ENCODE data around the gene RYR2.

RYR2 gene

DNA sequence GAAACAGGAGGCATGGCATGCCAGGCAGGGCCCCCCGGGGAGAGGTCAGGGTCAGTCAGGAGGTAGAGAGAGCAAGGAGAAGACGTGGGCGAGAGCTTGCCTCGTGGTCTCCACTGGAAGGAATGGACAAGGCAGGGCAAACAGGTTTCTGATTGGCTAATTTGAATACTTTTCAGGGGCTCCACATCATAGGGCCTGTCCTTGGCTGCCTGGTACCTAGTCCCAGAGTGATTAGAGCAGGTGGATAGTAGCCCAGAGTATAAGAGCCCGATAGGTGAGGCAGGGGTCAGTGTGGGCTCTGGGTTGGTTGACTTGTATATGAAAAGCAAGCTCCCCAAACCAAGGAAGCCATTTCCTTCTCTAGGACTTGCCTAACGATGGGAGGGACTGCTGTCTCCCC, 670.1 kb downstream of the RYR2 start:
- no peaks in the 10 kb centered on the region for H3K36me3 ChIP-seq (ENCODE audit: low read depth)
- TF ChIP-seq, protein P1, sequence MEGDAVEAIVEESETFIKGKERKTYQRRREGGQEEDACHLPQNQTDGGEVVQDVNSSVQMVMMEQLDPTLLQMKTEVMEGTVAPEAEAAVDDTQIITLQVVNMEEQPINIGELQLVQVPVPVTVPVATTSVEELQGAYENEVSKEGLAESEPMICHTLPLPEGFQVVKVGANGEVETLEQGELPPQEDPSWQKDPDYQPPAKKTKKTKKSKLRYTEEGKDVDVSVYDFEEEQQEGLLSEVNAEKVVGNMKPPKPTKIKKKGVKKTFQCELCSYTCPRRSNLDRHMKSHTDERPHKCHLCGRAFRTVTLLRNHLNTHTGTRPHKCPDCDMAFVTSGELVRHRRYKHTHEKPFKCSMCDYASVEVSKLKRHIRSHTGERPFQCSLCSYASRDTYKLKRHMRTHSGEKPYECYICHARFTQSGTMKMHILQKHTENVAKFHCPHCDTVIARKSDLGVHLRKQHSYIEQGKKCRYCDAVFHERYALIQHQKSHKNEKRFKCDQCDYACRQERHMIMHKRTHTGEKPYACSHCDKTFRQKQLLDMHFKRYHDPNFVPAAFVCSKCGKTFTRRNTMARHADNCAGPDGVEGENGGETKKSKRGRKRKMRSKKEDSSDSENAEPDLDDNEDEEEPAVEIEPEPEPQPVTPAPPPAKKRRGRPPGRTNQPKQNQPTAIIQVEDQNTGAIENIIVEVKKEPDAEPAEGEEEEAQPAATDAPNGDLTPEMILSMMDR (IDR thresholded peaks at IDR 0.05; ENCODE audit: poor library complexity, severe bottlenecking): no peak
- H3K27ac ChIP-seq (ENCODE audit: poor library complexity, severe bottlenecking): no peak overlapping the region

DNA sequence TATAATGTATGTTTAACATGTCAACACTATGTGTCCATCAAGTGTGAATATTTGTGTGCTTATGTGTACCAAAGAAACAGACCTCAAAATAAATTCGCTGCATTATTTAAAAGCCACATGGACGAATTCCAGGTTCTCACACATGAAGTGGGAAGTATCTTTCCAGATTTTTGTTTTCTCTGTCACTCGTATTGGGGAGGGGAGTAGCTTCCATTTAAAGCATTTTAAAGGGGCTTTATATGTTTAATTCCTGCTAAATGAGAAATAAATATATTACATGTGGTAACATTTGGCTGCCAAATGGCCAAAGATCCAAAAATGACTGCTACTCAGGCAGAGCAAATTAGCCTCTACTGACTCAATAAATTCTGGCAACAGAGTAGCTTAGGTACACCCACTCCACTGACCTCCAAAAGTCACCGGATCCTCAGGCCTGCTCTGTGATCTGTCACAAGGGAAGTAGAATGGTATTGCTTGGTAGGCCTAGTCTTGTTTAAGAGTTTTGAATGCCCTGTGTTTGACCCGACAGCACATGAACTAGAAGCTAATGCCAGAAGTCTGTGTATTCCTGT, 670.7 kb downstream of the RYR2 start:
- Histone ChIP-seq H3K27me3 (ENCODE audit: insufficient read depth, poor library complexity, severe bottlenecking) (no peaks in the 10 kb centered on the region), H3K9me3 (ENCODE audit: severe bottlenecking) (no peaks in the 10 kb centered on the region), H3K4me3 (ENCODE audit: severe bottlenecking) (no peak overlapping the region), H3K4me1 (ENCODE audit: insufficient read depth, poor library complexity, severe bottlenecking) (no peaks in the 10 kb centered on the region), H3K36me3 (ENCODE audit: low read depth) (no peaks in the 10 kb centered on the region), H3K27ac (ENCODE audit: poor library complexity, severe bottlenecking) (no peak overlapping the region)
- ATAC-seq (ENCODE audit: low read depth) (no peak), DNase-seq (ENCODE audit: low spot score) (no peak)
- TF ChIP-seq, protein P1 (IDR thresholded peaks at IDR 0.05; ENCODE audit: poor library complexity, severe bottlenecking): no peak

More for the DNA sequence above, 670.1 kb downstream of the RYR2 start:
- ATAC-seq (ENCODE audit: low read depth) (no peak), DNase-seq (ENCODE audit: low spot score) (no peak)
- no peaks in the 10 kb centered on the region for H3K9me3 ChIP-seq (ENCODE audit: severe bottlenecking)
- H3K4me3 ChIP-seq (ENCODE audit: severe bottlenecking): no peak overlapping the region
- no peaks in the 10 kb centered on the region for H3K27me3 ChIP-seq (ENCODE audit: insufficient read depth, poor library complexity, severe bottlenecking)
- H3K4me1 ChIP-seq (ENCODE audit: insufficient read depth, poor library complexity, severe bottlenecking): no peaks in the 10 kb centered on the region

DNA sequence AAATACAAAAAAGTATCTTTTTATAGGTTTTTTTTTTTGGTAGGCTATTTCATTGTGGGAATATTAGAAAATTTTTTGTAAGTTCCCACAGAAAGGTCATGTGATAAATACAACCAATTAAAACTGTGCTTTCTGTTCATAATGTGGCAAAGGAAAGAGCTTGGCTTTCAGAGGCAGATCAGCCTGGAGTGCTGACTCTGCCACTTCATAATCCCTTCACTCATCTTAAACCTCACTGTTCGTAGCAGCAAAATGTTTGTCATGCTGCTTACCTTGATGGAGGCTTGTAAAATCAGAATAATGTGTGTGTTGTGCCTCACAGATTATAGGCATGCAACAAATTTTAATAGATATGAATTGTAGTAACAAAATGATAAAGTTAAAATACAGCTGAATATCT, 671.9 kb downstream of the RYR2 start:
- Histone ChIP-seq H3K4me3 (ENCODE audit: severe bottlenecking) (no peak overlapping the region), H3K9me3 (ENCODE audit: severe bottlenecking) (no peaks in the 10 kb centered on the region), H3K27me3 (ENCODE audit: insufficient read depth, poor library complexity, severe bottlenecking) (no peaks in the 10 kb centered on the region), H3K27ac (ENCODE audit: poor library complexity, severe bottlenecking) (no peak overlapping the region), H3K36me3 (ENCODE audit: low read depth) (no peaks in the 10 kb centered on the region), H3K4me1 (ENCODE audit: insufficient read depth, poor library complexity, severe bottlenecking) (no peaks in the 10 kb centered on the region)
- no peak for ATAC-seq (ENCODE audit: low read depth)
- DNase-seq (ENCODE audit: low spot score): no peak
- TF ChIP-seq, protein P1 (IDR thresholded peaks at IDR 0.05; ENCODE audit: poor library complexity, severe bottlenecking): no peak

DNA sequence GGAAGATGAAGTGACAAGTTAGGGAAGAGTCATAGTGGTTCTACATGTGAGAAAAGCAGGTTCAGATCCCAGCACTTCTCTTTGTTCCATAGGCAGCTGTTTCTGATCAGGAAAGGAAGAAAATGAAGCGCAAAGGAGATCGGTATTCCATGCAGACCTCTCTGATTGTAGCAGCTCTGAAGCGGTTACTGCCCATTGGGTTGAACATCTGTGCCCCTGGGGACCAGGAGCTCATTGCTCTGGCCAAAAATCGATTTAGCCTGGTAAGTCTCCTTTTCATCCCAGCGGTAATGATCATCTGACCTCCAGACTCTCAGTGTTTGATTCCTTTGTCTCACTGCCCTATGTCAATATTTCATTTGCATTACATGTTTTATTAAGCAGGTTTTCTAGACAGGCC, 675.1 kb downstream of the RYR2 start:
- Histone ChIP-seq H3K27ac (ENCODE audit: poor library complexity, severe bottlenecking) (no peak overlapping the region), H3K4me3 (ENCODE audit: severe bottlenecking) (no peak overlapping the region), H3K4me1 (ENCODE audit: insufficient read depth, poor library complexity, severe bottlenecking) (no peaks in the 10 kb centered on the region), H3K9me3 (ENCODE audit: severe bottlenecking) (no peaks in the 10 kb centered on the region), H3K27me3 (ENCODE audit: insufficient read depth, poor library complexity, severe bottlenecking) (no peaks in the 10 kb centered on the region), H3K36me3 (ENCODE audit: low read depth) (no peaks in the 10 kb centered on the region)
- TF ChIP-seq, protein P1 (IDR thresholded peaks at IDR 0.05; ENCODE audit: poor library complexity, severe bottlenecking): no peak
- no peak for ATAC-seq (ENCODE audit: low read depth)
- DNase-seq (ENCODE audit: low spot score): no peak

DNA sequence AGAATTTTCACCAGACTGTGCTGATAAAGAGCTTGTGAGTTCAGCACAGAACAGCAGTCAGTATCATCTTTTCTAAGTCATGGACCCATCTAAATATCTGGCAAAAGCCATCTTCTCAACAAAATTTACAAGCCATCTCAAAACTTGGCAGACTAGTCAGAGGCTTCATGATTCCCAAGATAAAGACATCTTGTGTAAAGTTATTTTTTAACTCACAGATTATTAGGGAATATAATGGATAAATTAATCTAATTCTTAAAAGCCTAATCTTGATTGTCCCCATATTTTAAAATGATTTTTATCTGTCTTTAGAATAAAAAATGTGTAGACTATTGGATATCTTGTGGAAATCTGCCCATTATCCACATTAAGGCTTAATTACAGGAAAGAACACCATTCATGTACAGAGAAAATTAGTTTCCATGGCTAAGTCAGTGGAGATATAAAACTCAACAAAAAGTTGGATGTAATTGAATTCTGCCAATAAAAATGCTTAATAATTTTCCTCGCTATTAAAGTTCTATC, 688.9 kb downstream of the RYR2 start:
- Histone ChIP-seq H3K27ac (ENCODE audit: poor library complexity, severe bottlenecking) (no peak overlapping the region), H3K27me3 (ENCODE audit: insufficient read depth, poor library complexity, severe bottlenecking) (no peaks in the 10 kb centered on the region), H3K9me3 (ENCODE audit: severe bottlenecking) (no peaks in the 10 kb centered on the region), H3K36me3 (ENCODE audit: low read depth) (no peaks in the 10 kb centered on the region), H3K4me1 (ENCODE audit: insufficient read depth, poor library complexity, severe bottlenecking) (no peaks in the 10 kb centered on the region), H3K4me3 (ENCODE audit: severe bottlenecking) (no peak overlapping the region)
- ATAC-seq (ENCODE audit: low read depth) (no peak), DNase-seq (ENCODE audit: low spot score) (no peak)
- TF ChIP-seq, protein P1 (IDR thresholded peaks at IDR 0.05; ENCODE audit: poor library complexity, severe bottlenecking): no peak
